H1 (cell line): ENCODE data around the gene TAF9. TPM values are rescaled to one million over a fixed set of nuclear protein-coding genes. Genes with fewer than 3 reads are reported as not detected.

ENCODE experiments used
- CTCF ChIA-PET: fragments of 300-600 bp; sonication (Branson Sonifier 250); formaldehyde crosslinking; loops from one replicate; lab custom pipeline; 2021; ENCODE audit not compliant: partially characterized antibody; lab: Charles Lee
- POLR2A ChIA-PET: fragments of 300-600 bp; sonication (Branson Sonifier 250); formaldehyde crosslinking; loops from one replicate; lab custom pipeline; 2021; ENCODE audit warnings: inconsistent platforms; ENCODE audit not compliant: partially characterized antibody; lab: Charles Lee
- DNase-seq, 2 experiments: peaks; one replicate each; pipeline versions ENCODE4 v3.0.0 to v3.0.0-alpha.2; 2010 to 2022; ENCODE audit warnings: low spot score in 2 of 2, low read depth in 1 of 2, mixed read lengths in 1 of 2
- FAIRE-seq: peaks from 2 replicates; lab custom pipeline; 2011; peaks lifted over from hg19 to GRCh38; lab: Jason Lieb, UNC
- H2AFZ ChIP-seq: 2 replicates; pipeline ENCODE4 v1.8.1; 2012; ENCODE audit warnings: low read length, inconsistent platforms
- H2AK5ac ChIP-seq: 2 replicates; pipeline ENCODE4 v1.6.1; 2013; ENCODE audit warnings: low read depth, low read length
- H2BK120ac ChIP-seq: replicated peaks from 2 replicates; pipeline ENCODE3; 2013; ENCODE audit warnings: low read depth, low read length, inconsistent platforms
- H2BK12ac ChIP-seq: 2 replicates; pipeline ENCODE4 v1.6.1; 2013; ENCODE audit warnings: low read depth, low read length
- H2BK15ac ChIP-seq: 2 replicates; pipeline ENCODE4 v1.6.1; 2013; ENCODE audit warnings: low read length
- H2BK20ac ChIP-seq: 2 replicates; pipeline ENCODE4 v1.6.1; 2013; ENCODE audit warnings: low read length
- H2BK5ac ChIP-seq: 2 replicates; pipeline ENCODE4 v1.6.1; 2013; ENCODE audit warnings: low read depth, low read length
- H3K14ac ChIP-seq: 2 replicates; pipeline ENCODE4 v1.6.1; 2013; ENCODE audit warnings: inconsistent platforms; ENCODE audit not compliant: insufficient read length
- H3K18ac ChIP-seq: 2 replicates; pipeline ENCODE4 v1.6.1; 2013; ENCODE audit warnings: low read length; ENCODE audit errors: extremely low read depth
- H3K23ac ChIP-seq: 2 replicates; pipeline ENCODE4 v1.6.1; 2013; ENCODE audit warnings: inconsistent platforms; ENCODE audit not compliant: insufficient read length
- H3K23me2 ChIP-seq: 2 replicates; pipeline ENCODE4 v1.6.1; 2013; ENCODE audit warnings: low read depth, low read length
- H3K27ac ChIP-seq: 2 replicates; pipeline ENCODE4 v1.6.1; 2011; ENCODE audit warnings: low read depth, low read length, inconsistent platforms
- H3K27me3 ChIP-seq, 4 experiments: replicated peaks in 1 of 4; 1 replicate in 1 of 4; 2 replicates in 3 of 4; pipeline versions ENCODE4 v1.6.1 to v1.8.1; 2011 to 2013; ENCODE audit warnings: low read length in 3 of 4, mild to moderate bottlenecking in 3 of 4, inconsistent platforms in 2 of 4, mixed read lengths in 2 of 4, moderate library complexity in 1 of 4; ENCODE audit not compliant: control insufficient read depth in 3 of 4, insufficient read depth in 3 of 4; ENCODE audit errors: extremely low read depth in 1 of 4
- H3K36me3 ChIP-seq, 4 experiments: 2 replicates each; pipeline versions ENCODE4 v1.6.1 to v1.8.1; 2011 to 2013; ENCODE audit warnings: mild to moderate bottlenecking in 4 of 4, low read length in 3 of 4, moderate library complexity in 2 of 4, control low read depth in 1 of 4, inconsistent platforms in 1 of 4; ENCODE audit not compliant: insufficient read depth in 4 of 4, control insufficient read depth in 2 of 4
- H3K4ac ChIP-seq: replicated peaks from 2 replicates; pipeline ENCODE3; 2013; ENCODE audit warnings: low read length, low read depth, mixed read lengths, inconsistent platforms; ENCODE audit not compliant: insufficient read length
- H3K4me1 ChIP-seq, 4 experiments: replicated peaks in 1 of 4; 1 replicate in 1 of 4; 2 replicates in 3 of 4; pipeline versions ENCODE4 v1.6.1 to v1.8.1; 2011 to 2013; ENCODE audit warnings: low read length in 3 of 4, inconsistent platforms in 2 of 4, mixed read lengths in 1 of 4; ENCODE audit not compliant: insufficient read depth in 4 of 4, control insufficient read depth in 3 of 4
- H3K4me2 ChIP-seq, 2 experiments: 2 replicates each; pipeline versions ENCODE4 v1.6.1 to v1.8.1; 2011 to 2013; ENCODE audit warnings: low read depth in 2 of 2, low read length in 2 of 2, control low read depth in 1 of 2, inconsistent platforms in 1 of 2, mild to moderate bottlenecking in 1 of 2; ENCODE audit not compliant: insufficient read depth in 1 of 2
- H3K4me3 ChIP-seq, 4 experiments: fragments of 200-600, 300-600 bp in 1 of 4; sonication (generic), shearing (Covaris generic), sonication (Bioruptor Twin) in 1 of 4; 2 replicates each; pipeline versions ENCODE4 v1.5.1 to v1.8.1; 2011 to 2016; ENCODE audit warnings: low read length in 4 of 4, low read depth in 3 of 4, control low read depth in 2 of 4, inconsistent platforms in 2 of 4, mild to moderate bottlenecking in 2 of 4, mixed read lengths in 1 of 4, moderate library complexity in 1 of 4; ENCODE audit not compliant: insufficient read depth in 2 of 4; ENCODE audit errors: extremely low read depth in 1 of 4
- H3K56ac ChIP-seq: replicated peaks from 2 replicates; pipeline ENCODE3; 2013; ENCODE audit warnings: low read depth, mild to moderate bottlenecking, mixed read lengths, low read length, inconsistent platforms; ENCODE audit not compliant: insufficient read length
- H3K79me1 ChIP-seq: 2 replicates; pipeline ENCODE4 v1.6.1; 2013; ENCODE audit warnings: low read depth, low read length, control low read depth
- H3K79me2 ChIP-seq, 2 experiments: 2 replicates each; pipeline versions ENCODE4 v1.6.1 to v1.8.1; 2012 to 2013; ENCODE audit warnings: low read length in 2 of 2, mild to moderate bottlenecking in 2 of 2, inconsistent platforms in 1 of 2; ENCODE audit not compliant: insufficient read depth in 2 of 2, control insufficient read depth in 1 of 2
- H3K9ac ChIP-seq, 4 experiments: replicated peaks in 1 of 4; 1 replicate in 1 of 4; 2 replicates in 3 of 4; pipeline versions ENCODE4 v1.6.1 to v1.8.1; 2011 to 2013; ENCODE audit warnings: low read depth in 3 of 4, low read length in 3 of 4, control low read depth in 2 of 4, mild to moderate bottlenecking in 2 of 4, moderate library complexity in 2 of 4, inconsistent platforms in 1 of 4; ENCODE audit errors: extremely low read depth in 1 of 4
- H3K9me3 ChIP-seq, 2 experiments: 2 replicates each; pipeline versions ENCODE4 v1.6.1 to v1.8.1; 2012 to 2013; ENCODE audit warnings: mild to moderate bottlenecking in 2 of 2, moderate library complexity in 2 of 2, control low read depth in 1 of 2, inconsistent platforms in 1 of 2, low read depth in 1 of 2, low read length in 1 of 2, mixed read lengths in 1 of 2; ENCODE audit not compliant: insufficient read depth in 2 of 2
- H4K20me1 ChIP-seq, 2 experiments: replicated peaks in 1 of 2; 2 replicates each; pipeline versions ENCODE3 to v1.8.1; 2011 to 2013; ENCODE audit warnings: inconsistent platforms in 2 of 2, low read length in 2 of 2, mild to moderate bottlenecking in 1 of 2; ENCODE audit not compliant: insufficient read depth in 2 of 2, control insufficient read depth in 1 of 2
- H4K5ac ChIP-seq: 2 replicates; pipeline ENCODE4 v1.6.1; 2013; ENCODE audit warnings: low read length, low read depth, mixed read lengths, inconsistent platforms; ENCODE audit not compliant: insufficient read length
- H4K8ac ChIP-seq: 2 replicates; pipeline ENCODE4 v1.8.0; 2013; ENCODE audit warnings: mild to moderate bottlenecking, moderate library complexity, low read length, inconsistent platforms; ENCODE audit not compliant: insufficient read depth; ENCODE audit errors: extremely low read depth
- H4K91ac ChIP-seq: replicated peaks from 2 replicates; pipeline ENCODE3; 2013; ENCODE audit warnings: low read length, mixed read lengths, inconsistent platforms; ENCODE audit not compliant: insufficient read length
- ATF3 ChIP-seq: IDR thresholded peaks from 2 replicates; pipeline ENCODE4 v1.6.1; 2011; ENCODE audit warnings: low read depth, mild to moderate bottlenecking, low read length; ENCODE audit not compliant: insufficient read depth
- KDM5A ChIP-seq: fragments of 200-600 bp; IDR thresholded peaks from 2 replicates; pipeline ENCODE4 v1.7.1; 2012; ENCODE audit warnings: mild to moderate bottlenecking, low read length, inconsistent platforms, mixed read lengths
- TAF7 ChIP-seq: optimal IDR thresholded peaks from 2 replicates; pipeline ENCODE3; 2011; ENCODE audit warnings: low read depth, mild to moderate bottlenecking, inconsistent platforms, low read length, moderate library complexity, borderline replicate concordance
- polyA plus RNA-seq, 7 experiments: library from polyadenylated mRNA; depleted of rRNA in 3 of 7; stranded (reverse) in 5 of 7; unstranded in 2 of 7; fragments of >200 nt in 5 of 7; fragments of 200-250 nt in 2 of 7; gene quantifications; 1 replicate in 5 of 7; 2 replicates in 1 of 7; 4 replicates in 1 of 7; pipeline versions ENCODE4 v1.2.1 to v1.2.3, GENCODE V29; 2011 to 2013; ENCODE audit warnings: missing spikeins in 2 of 7, mixed read lengths in 2 of 7
- total RNA-seq: library from RNA; stranded (reverse); fragmentation: NEBNext Ultra II Directional; extraction: Animal tissue kit (Norgen Biotek cat#: 25700); gene quantifications from 2 replicates; pipeline ENCODE4 v1.2.1, GENCODE V29; 2021
- TF ChIP-seq, protein P1 (sequence below), 3 experiments: IDR thresholded peaks; 1 replicate in 2 of 3; 2 replicates in 1 of 3; pipeline versions ENCODE4 v1.5.1 to v1.6.1; 2011; ENCODE audit warnings: low read length in 3 of 3, mild to moderate bottlenecking in 3 of 3, inconsistent platforms in 2 of 3, low read depth in 1 of 3, moderate library complexity in 1 of 3; ENCODE audit not compliant: insufficient read depth in 1 of 3; ENCODE audit errors: control extremely low read depth in 1 of 3

TAF9 gene
- total and polyA plus RNA-seq, 2 of the 8 experiments (the other 6 are each of a cell fraction or from before 2014, with no cell fraction given) = 85.1 to 135 TPM

GRCh38 chr5:69350664-69351063 is 18.7 kb downstream of the TAF9 start:
- Histone ChIP-seq H2BK5ac (no peak overlapping the region), H2BK120ac (no peak overlapping the region), H3K9me3 (no peaks in the 10 kb centered on the region), H3K4me1 (no peaks in the 10 kb centered on the region), H3K14ac (no peak overlapping the region), H2AFZ (no peak overlapping the region), H3K36me3 (peaks cover 0 to 11% (median 7%) of the 10 kb centered on the region in 4 experiments; a peak in 5 of 8 replicates), H2BK12ac (no peak overlapping the region), H2BK15ac (no peak overlapping the region), H4K20me1 (no peaks in the 10 kb centered on the region), H3K23ac (no peak overlapping the region), H3K4me3 (no peak overlapping the region), H3K9ac (no peak overlapping the region), H3K79me1 (no peaks in the 10 kb centered on the region), H3K79me2 (no peaks in the 10 kb centered on the region), H2BK20ac (no peak overlapping the region), H3K4me2 (no peak overlapping the region), H3K4ac (no peak overlapping the region), H2AK5ac (no peak overlapping the region), H4K5ac (no peak overlapping the region), H4K8ac (no peak overlapping the region), H3K56ac (no peak overlapping the region), H4K91ac (no peak overlapping the region), H3K23me2 (no peaks in the 10 kb centered on the region), H3K27ac (no peak overlapping the region), H3K18ac (no peak overlapping the region), H3K27me3 (no peaks in the 10 kb centered on the region)
- DNase-seq (no peak), FAIRE-seq (no peak)
- ChIA-PET POLR2A (no interaction called here), CTCF (no interaction called here)
- TF ChIP-seq KDM5A (no peak), TAF7 (no peak), ATF3 (no peak)
- TF ChIP-seq, protein P1, sequence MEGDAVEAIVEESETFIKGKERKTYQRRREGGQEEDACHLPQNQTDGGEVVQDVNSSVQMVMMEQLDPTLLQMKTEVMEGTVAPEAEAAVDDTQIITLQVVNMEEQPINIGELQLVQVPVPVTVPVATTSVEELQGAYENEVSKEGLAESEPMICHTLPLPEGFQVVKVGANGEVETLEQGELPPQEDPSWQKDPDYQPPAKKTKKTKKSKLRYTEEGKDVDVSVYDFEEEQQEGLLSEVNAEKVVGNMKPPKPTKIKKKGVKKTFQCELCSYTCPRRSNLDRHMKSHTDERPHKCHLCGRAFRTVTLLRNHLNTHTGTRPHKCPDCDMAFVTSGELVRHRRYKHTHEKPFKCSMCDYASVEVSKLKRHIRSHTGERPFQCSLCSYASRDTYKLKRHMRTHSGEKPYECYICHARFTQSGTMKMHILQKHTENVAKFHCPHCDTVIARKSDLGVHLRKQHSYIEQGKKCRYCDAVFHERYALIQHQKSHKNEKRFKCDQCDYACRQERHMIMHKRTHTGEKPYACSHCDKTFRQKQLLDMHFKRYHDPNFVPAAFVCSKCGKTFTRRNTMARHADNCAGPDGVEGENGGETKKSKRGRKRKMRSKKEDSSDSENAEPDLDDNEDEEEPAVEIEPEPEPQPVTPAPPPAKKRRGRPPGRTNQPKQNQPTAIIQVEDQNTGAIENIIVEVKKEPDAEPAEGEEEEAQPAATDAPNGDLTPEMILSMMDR (IDR thresholded peaks at IDR 0.05; ENCODE audit: control extremely low read depth in 1 of 3, insufficient read depth in 1 of 3, low read depth in 1 of 3, low read length in 3 of 3) = no peak
